Liver (tissue), 9 donors: ENCODE measurements around the gene RNF144B. TPM values are rescaled to one million over a fixed set of nuclear protein-coding genes. Genes with fewer than 3 reads are reported as not detected.

Experiments used
- DNase-seq: peaks from one replicate; pipeline ENCODE4 v3.0.0-alpha.2; 2017; ENCODE audit warnings: low spot score
- H3K27ac ChIP-seq, 2 donors: one replicate each; pipeline ENCODE4 v1.7.0; 2013; ENCODE audit warnings: inconsistent platforms in 2 of 2, low read length in 2 of 2, control low read depth in 1 of 2, low read depth in 1 of 2, mild to moderate bottlenecking in 1 of 2
- H3K27me3 ChIP-seq, 4 donors: one replicate each; pipeline versions ENCODE4 v1.6.1 to v1.7.0; 2013; ENCODE audit warnings: low read length in 3 of 4, inconsistent platforms in 1 of 4, mild to moderate bottlenecking in 1 of 4, moderate library complexity in 1 of 4; ENCODE audit not compliant: control insufficient read depth in 4 of 4, insufficient read depth in 4 of 4
- H3K36me3 ChIP-seq, 4 donors: one replicate each; pipeline versions ENCODE4 v1.6.1 to v1.7.0; 2013; ENCODE audit warnings: low read length in 3 of 4, mild to moderate bottlenecking in 3 of 4, low read depth in 1 of 4, moderate library complexity in 1 of 4; ENCODE audit not compliant: control insufficient read depth in 4 of 4, insufficient read depth in 3 of 4
- H3K4me1 ChIP-seq, 4 donors: one replicate each; pipeline versions ENCODE4 v1.6.1 to v1.7.0; 2013; ENCODE audit warnings: low read length in 3 of 4, mild to moderate bottlenecking in 3 of 4, moderate library complexity in 1 of 4; ENCODE audit not compliant: control insufficient read depth in 4 of 4, insufficient read depth in 4 of 4
- H3K4me3 ChIP-seq, 3 donors: one replicate each; pipeline versions ENCODE4 v1.6.1 to v1.7.0; 2013; ENCODE audit warnings: low read length in 3 of 3, control low read depth in 1 of 3, low read depth in 1 of 3, mild to moderate bottlenecking in 1 of 3
- H3K9ac ChIP-seq, 2 donors: one replicate each; pipeline ENCODE4 v1.7.0; 2013; ENCODE audit warnings: low read length in 2 of 2, mild to moderate bottlenecking in 2 of 2, moderate library complexity in 2 of 2, control low read depth in 1 of 2, low read depth in 1 of 2
- H3K9me3 ChIP-seq, 4 donors: one replicate each; pipeline versions ENCODE4 v1.6.1 to v1.7.0; 2013; ENCODE audit warnings: low read length in 3 of 4; ENCODE audit not compliant: control insufficient read depth in 4 of 4
- EGR1 ChIP-seq, 2 donors: IDR thresholded peaks; 2 replicates each; pipeline ENCODE4 v1.6.1; 2016 to 2018; ENCODE audit warnings: antibody characterized with exemption in 2 of 2, low read depth in 2 of 2
- FOXA1 ChIP-seq: IDR thresholded peaks from 2 replicates; pipeline ENCODE4 v1.6.1; 2016; ENCODE audit warnings: antibody characterized with exemption
- FOXA2 ChIP-seq: IDR thresholded peaks from 2 replicates; pipeline ENCODE4 v1.6.1; 2016; ENCODE audit warnings: antibody characterized with exemption
- GABPA ChIP-seq, 2 donors: IDR thresholded peaks in 1 of 2; conservative IDR thresholded peaks in 1 of 2; 2 replicates each; pipeline ENCODE4 v1.6.1; 2016; ENCODE audit warnings: antibody characterized with exemption in 2 of 2, mild to moderate bottlenecking in 1 of 2, moderate library complexity in 1 of 2
- HNF4A ChIP-seq, 2 donors: conservative IDR thresholded peaks; 2 replicates each; pipeline ENCODE4 v1.6.1; 2016; ENCODE audit warnings: antibody characterized with exemption in 2 of 2, mild to moderate bottlenecking in 2 of 2
- HNF4G ChIP-seq: IDR thresholded peaks from 2 replicates; pipeline ENCODE4 v1.6.1; 2016; ENCODE audit warnings: antibody characterized with exemption
- JUND ChIP-seq, 2 donors: IDR thresholded peaks; 2 replicates each; pipeline ENCODE4 v1.6.1; 2016; ENCODE audit warnings: antibody characterized with exemption in 2 of 2
- NR2F2 ChIP-seq: IDR thresholded peaks from 2 replicates; pipeline ENCODE4 v1.6.1; 2016; ENCODE audit warnings: antibody characterized with exemption
- RAD21 ChIP-seq, 2 donors: IDR thresholded peaks; 2 replicates each; pipeline ENCODE4 v1.6.1; 2016; ENCODE audit warnings: antibody characterized with exemption in 2 of 2, mild to moderate bottlenecking in 2 of 2
- RXRA ChIP-seq, 2 donors: IDR thresholded peaks; 2 replicates each; pipeline ENCODE4 v1.6.1; 2017 to 2018; ENCODE audit warnings: antibody characterized with exemption in 2 of 2, mild to moderate bottlenecking in 1 of 2
- SP1 ChIP-seq: IDR thresholded peaks from 2 replicates; pipeline ENCODE4 v1.6.1; 2018; ENCODE audit warnings: antibody characterized with exemption, mild to moderate bottlenecking
- TAF1 ChIP-seq: conservative IDR thresholded peaks from 2 replicates; pipeline ENCODE4 v1.6.1; 2016; ENCODE audit warnings: antibody characterized with exemption, mild to moderate bottlenecking
- YY1 ChIP-seq: IDR thresholded peaks from 2 replicates; pipeline ENCODE4 v1.6.1; 2016; ENCODE audit warnings: antibody characterized with exemption, mild to moderate bottlenecking
- WGBS: extraction: QIAGEN DNeasy Blood & Tissue Kit; methylation state at CpG from one replicate; pipeline ENCODE4 v1.1.7; 2013; 5-methylcytosine and 5-hydroxymethylcytosine counted together
- polyA plus RNA-seq, 2 donors: library from polyadenylated mRNA; stranded (reverse) in 1 of 2; unstranded in 1 of 2; fragments of 200-250 nt in 1 of 2; fragments of >200 nt in 1 of 2; fragmentation: Nextera tagmentation in 1 of 2; extraction: Ambion mirVana in 1 of 2; gene quantifications; one replicate each; pipeline versions ENCODE4 v1.2.1 to v1.2.3, GENCODE V29; 2013 to 2015
- total RNA-seq, 2 donors: library from RNA; depleted of rRNA; stranded (reverse); fragments of >200 nt; gene quantifications; one replicate each; pipeline ENCODE4 v1.2.3, GENCODE V29; 2014
- TF ChIP-seq, protein P1 (sequence below): IDR thresholded peaks from 2 replicates; pipeline ENCODE4 v1.6.1; 2016; ENCODE audit warnings: antibody characterized with exemption
- TF ChIP-seq, protein P2 (sequence below): IDR thresholded peaks from 2 replicates; pipeline ENCODE4 v1.6.1; 2016; ENCODE audit warnings: antibody characterized with exemption
- TF ChIP-seq, protein P3 (sequence below): IDR thresholded peaks from 2 replicates; pipeline ENCODE4 v1.6.1; 2016; ENCODE audit warnings: antibody characterized with exemption, mild to moderate bottlenecking
- TF ChIP-seq, protein P4 (sequence below): fragments of 150-350 bp; IDR thresholded peaks from 2 replicates; pipeline ENCODE4 v1.5.1; 2017; ENCODE audit warnings: improper control_type of control experiment, low read depth, low read length; ENCODE audit not compliant: missing input control
- TF ChIP-seq, protein P5 (sequence below): IDR thresholded peaks from 2 replicates; pipeline ENCODE4 v1.6.1; 2016; ENCODE audit warnings: antibody characterized with exemption
- donor health status: healthy.
- donor health status: healthy.
- donor health status: healthy.
- donor health status: healthy.
- donor health status: healthy.

RNF144B gene
- total and polyA plus RNA-seq, 4 donors, result 3.0 to 15.1 (median 7.6) TPM

DNA sequence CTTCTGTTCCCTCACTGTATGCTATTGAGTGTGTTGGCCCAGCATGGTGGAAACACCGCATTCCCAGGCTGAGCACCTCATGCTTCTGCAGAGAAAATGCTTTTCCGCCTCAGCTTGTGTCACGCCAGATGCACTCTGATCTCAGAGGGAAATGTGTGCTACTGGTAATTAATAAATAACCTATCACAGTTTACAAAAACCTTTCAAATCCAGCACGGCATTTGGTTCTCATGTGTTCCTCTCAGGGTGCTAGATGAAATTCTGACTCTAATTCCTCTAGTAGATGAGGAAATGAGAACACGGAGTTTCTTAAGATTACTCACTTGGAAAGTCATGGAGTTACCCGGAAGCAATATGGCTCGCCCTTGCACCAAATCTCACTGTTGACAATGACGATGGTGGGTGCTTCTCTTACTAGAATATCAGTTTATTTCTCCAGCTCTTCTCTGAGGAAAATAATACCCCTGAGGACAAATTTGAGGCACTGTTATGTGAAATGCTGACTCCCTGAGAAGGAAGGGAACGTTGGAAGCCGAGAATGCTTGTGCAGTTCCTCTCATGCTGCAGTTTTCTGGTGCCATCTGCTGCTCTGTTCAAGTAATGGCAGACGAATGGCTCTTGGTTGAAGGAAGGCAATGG lies 116.6 kb downstream of the RNF144B start:
- TF ChIP-seq EGR1 (IDR thresholded peaks at IDR 0.05; ENCODE audit: low read depth in 2 of 2) (peak in 1 of 2 donors; percentile 19), YY1 (peak; percentile 94), RXRA (IDR thresholded peaks at IDR 0.05) (peak in 1 of 2 donors; percentile 23), GABPA (IDR thresholded peaks at IDR 0.05 in 1 of 2, conservative IDR thresholded peaks at IDR 0.05 in 1 of 2) (peak in 1 of 2 donors; percentile 25), HNF4G (peak; percentile 19), FOXA2 (no peak), HNF4A (conservative IDR thresholded peaks at IDR 0.05) (peak; percentile 49 to 55), TAF1 (peak; percentile 81), FOXA1 (no peak), JUND (IDR thresholded peaks at IDR 0.05) (peak in 1 of 2 donors; percentile 27), SP1 (peak; percentile 56), NR2F2 (no peak), RAD21 (IDR thresholded peaks at IDR 0.05) (peak; percentile 99 to 100)
- TF ChIP-seq, protein P1, sequence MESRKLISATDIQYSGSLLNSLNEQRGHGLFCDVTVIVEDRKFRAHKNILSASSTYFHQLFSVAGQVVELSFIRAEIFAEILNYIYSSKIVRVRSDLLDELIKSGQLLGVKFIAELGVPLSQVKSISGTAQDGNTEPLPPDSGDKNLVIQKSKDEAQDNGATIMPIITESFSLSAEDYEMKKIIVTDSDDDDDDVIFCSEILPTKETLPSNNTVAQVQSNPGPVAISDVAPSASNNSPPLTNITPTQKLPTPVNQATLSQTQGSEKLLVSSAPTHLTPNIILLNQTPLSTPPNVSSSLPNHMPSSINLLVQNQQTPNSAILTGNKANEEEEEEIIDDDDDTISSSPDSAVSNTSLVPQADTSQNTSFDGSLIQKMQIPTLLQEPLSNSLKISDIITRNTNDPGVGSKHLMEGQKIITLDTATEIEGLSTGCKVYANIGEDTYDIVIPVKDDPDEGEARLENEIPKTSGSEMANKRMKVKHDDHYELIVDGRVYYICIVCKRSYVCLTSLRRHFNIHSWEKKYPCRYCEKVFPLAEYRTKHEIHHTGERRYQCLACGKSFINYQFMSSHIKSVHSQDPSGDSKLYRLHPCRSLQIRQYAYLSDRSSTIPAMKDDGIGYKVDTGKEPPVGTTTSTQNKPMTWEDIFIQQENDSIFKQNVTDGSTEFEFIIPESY, result peak; percentile 14
- TF ChIP-seq, protein P2, sequence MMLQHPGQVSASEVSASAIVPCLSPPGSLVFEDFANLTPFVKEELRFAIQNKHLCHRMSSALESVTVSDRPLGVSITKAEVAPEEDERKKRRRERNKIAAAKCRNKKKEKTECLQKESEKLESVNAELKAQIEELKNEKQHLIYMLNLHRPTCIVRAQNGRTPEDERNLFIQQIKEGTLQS, result no peak
- TF ChIP-seq, protein P3, sequence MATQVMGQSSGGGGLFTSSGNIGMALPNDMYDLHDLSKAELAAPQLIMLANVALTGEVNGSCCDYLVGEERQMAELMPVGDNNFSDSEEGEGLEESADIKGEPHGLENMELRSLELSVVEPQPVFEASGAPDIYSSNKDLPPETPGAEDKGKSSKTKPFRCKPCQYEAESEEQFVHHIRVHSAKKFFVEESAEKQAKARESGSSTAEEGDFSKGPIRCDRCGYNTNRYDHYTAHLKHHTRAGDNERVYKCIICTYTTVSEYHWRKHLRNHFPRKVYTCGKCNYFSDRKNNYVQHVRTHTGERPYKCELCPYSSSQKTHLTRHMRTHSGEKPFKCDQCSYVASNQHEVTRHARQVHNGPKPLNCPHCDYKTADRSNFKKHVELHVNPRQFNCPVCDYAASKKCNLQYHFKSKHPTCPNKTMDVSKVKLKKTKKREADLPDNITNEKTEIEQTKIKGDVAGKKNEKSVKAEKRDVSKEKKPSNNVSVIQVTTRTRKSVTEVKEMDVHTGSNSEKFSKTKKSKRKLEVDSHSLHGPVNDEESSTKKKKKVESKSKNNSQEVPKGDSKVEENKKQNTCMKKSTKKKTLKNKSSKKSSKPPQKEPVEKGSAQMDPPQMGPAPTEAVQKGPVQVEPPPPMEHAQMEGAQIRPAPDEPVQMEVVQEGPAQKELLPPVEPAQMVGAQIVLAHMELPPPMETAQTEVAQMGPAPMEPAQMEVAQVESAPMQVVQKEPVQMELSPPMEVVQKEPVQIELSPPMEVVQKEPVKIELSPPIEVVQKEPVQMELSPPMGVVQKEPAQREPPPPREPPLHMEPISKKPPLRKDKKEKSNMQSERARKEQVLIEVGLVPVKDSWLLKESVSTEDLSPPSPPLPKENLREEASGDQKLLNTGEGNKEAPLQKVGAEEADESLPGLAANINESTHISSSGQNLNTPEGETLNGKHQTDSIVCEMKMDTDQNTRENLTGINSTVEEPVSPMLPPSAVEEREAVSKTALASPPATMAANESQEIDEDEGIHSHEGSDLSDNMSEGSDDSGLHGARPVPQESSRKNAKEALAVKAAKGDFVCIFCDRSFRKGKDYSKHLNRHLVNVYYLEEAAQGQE, result peak; percentile 19
- TF ChIP-seq, protein P4, sequence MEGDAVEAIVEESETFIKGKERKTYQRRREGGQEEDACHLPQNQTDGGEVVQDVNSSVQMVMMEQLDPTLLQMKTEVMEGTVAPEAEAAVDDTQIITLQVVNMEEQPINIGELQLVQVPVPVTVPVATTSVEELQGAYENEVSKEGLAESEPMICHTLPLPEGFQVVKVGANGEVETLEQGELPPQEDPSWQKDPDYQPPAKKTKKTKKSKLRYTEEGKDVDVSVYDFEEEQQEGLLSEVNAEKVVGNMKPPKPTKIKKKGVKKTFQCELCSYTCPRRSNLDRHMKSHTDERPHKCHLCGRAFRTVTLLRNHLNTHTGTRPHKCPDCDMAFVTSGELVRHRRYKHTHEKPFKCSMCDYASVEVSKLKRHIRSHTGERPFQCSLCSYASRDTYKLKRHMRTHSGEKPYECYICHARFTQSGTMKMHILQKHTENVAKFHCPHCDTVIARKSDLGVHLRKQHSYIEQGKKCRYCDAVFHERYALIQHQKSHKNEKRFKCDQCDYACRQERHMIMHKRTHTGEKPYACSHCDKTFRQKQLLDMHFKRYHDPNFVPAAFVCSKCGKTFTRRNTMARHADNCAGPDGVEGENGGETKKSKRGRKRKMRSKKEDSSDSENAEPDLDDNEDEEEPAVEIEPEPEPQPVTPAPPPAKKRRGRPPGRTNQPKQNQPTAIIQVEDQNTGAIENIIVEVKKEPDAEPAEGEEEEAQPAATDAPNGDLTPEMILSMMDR, result peak; percentile 93
- TF ChIP-seq, protein P5, sequence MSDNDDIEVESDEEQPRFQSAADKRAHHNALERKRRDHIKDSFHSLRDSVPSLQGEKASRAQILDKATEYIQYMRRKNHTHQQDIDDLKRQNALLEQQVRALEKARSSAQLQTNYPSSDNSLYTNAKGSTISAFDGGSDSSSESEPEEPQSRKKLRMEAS, result peak; percentile 62
- Histone ChIP-seq H3K9me3 (no peaks in the 10 kb centered on the region), H3K36me3 (no peaks in the 10 kb centered on the region), H3K27ac (peak overlapping the region; percentile 71 to 88), H3K4me1 (peaks cover 0 to 8% (median 4%) of the 10 kb centered on the region in 4 donors), H3K9ac (peak overlapping the region; percentile 77 to 92), H3K27me3 (no peaks in the 10 kb centered on the region), H3K4me3 (peak overlapping the region; percentile 59 to 69 (median 66))
- WGBS, result 16% methylated on average over 11 of the region's 11 CpGs
- no peak for DNase-seq
